Stimulated activated naive B cell treated with anti-CD40 and anti-IgM and Interleukin-4, amounts not matched to agents 10 μg/mL and 1 μg/mL and 100 μg/mL, for 72 hours (primary cell): ENCODE measurements around the gene USF2.

Experiments
- ATAC-seq, 2 donors: fragments of 150-1000 bp; cut with Tn5 transposase; replicated peaks; 2 replicates each; pipeline ENCODE4 v1.10.0; 2021; ENCODE audit warnings: moderate library complexity in 1 of 2
- DNase-seq: peaks from one replicate; pipeline ENCODE4 v3.0.0; 2021
- H3K27ac Mint-ChIP-seq: one replicate; pipeline ENCODE4 v1.8.0; 2022; ENCODE audit warnings: mild to moderate bottlenecking, mixed read lengths
- H3K27me3 Mint-ChIP-seq, 2 donors: one replicate each; pipeline ENCODE4 v1.8.0; 2022; ENCODE audit warnings: mixed read lengths in 2 of 2
- H3K36me3 Mint-ChIP-seq, 2 donors: one replicate each; pipeline ENCODE4 v1.8.0; 2022; ENCODE audit warnings: mixed read lengths in 2 of 2, mild to moderate bottlenecking in 1 of 2
- H3K4me1 Mint-ChIP-seq, 2 donors: one replicate each; pipeline ENCODE4 v1.8.0; 2022; ENCODE audit warnings: mixed read lengths in 2 of 2, mild to moderate bottlenecking in 1 of 2
- H3K4me3 Mint-ChIP-seq, 2 donors: one replicate each; pipeline ENCODE4 v1.8.0; 2022; ENCODE audit warnings: mild to moderate bottlenecking in 2 of 2, mixed read lengths in 2 of 2, moderate library complexity in 1 of 2
- H3K9me3 Mint-ChIP-seq, 2 donors: one replicate each; pipeline ENCODE4 v1.8.0; 2022; ENCODE audit warnings: mixed read lengths in 2 of 2, mild to moderate bottlenecking in 1 of 2

Gene USF2

DNA sequence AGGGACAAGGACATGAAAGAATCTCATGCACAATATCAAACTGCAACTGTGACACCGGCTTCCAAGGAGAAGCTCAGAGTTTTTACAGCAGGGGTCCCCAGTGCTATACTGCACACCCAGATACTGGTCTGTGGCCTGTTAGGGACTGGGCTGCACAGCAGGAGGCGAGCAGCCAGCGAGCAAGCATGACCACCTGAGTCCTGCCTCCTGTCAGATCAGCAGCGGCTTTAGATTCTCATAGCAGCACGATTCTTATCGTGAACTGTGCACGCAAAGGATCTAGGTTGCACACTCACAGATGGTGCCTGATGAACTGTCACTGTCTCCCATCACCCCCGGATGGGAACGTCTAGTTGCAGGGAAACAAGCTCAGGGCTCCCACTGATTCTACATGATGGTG is 47.1 kb downstream of the USF2 start:
- no peaks in the 10 kb centered on the region for H3K36me3 Mint-ChIP-seq
- H3K9me3 Mint-ChIP-seq: no peaks in the 10 kb centered on the region
- ATAC-seq: no peak
- H3K4me3 Mint-ChIP-seq: no peak overlapping the region
- H3K4me1 Mint-ChIP-seq: peaks cover 51 to 85% of the 10 kb centered on the region in 2 donors
- H3K27me3 Mint-ChIP-seq: no peaks in the 10 kb centered on the region
- H3K27ac Mint-ChIP-seq: no peak overlapping the region
- DNase-seq: no peak

DNA sequence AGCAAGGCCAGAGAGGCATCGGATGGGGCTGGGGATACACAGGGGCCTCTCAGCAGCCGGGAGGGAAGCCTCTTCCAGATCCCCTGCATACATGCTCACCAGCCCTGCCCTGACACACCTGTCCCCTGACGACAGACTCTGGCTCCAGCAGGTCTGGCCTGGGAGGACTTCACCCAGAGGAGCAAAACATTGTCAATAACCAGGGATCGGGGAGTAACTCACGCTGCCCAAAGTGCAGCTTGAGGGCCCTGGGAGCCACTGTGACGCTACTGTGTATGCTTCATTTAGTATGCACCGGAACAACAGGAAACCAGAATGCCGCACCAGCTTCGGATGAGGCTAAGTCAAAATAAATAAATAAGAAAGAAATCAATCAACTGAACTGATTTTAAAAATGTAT is 47.8 kb downstream of the USF2 start:
- Mint-ChIP-seq H3K4me3 (no peak overlapping the region), H3K36me3 (no peaks in the 10 kb centered on the region), H3K27me3 (no peaks in the 10 kb centered on the region), H3K9me3 (no peaks in the 10 kb centered on the region), H3K4me1 (peaks cover 53 to 85% of the 10 kb centered on the region in 2 donors), H3K27ac (no peak overlapping the region)
- ATAC-seq (no peak), DNase-seq (no peak)

DNA sequence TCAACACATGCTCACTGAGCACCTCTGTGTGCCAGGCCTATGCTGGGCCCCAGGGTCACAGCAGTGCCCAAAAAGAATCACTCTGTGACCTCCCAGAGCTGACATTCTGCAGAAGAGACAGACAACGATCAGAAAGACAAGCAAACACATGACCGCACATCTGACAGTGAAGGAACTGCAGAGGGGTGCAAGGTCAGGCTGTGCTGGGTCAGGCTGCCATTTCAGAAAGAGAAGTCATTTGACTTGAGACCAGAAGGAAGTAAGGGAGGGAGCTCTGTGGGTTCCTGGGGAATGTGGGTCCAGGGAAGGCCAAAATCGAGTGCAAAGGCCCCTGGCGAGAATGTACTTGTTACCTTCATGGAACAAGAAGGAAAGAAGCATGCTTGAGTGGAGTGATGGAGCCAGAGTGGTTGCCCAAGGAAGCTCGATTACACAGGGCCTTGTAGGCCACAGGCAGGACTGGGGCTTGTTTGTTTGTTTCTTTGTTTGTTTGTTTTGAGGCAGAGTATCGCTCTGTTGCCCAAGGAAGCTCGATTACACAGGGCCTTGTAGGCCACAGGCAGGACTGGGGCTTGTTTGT is 48.8 kb downstream of the USF2 start:
- Mint-ChIP-seq H3K27ac (peak overlapping the region; percentile 65), H3K36me3 (no peaks in the 10 kb centered on the region), H3K9me3 (peaks cover 0 to 2% of the 10 kb centered on the region in 2 donors), H3K4me1 (peaks cover 52 to 88% of the 10 kb centered on the region in 2 donors), H3K27me3 (no peaks in the 10 kb centered on the region), H3K4me3 (no peak overlapping the region)
- no peak for ATAC-seq
- no peak for DNase-seq

DNA sequence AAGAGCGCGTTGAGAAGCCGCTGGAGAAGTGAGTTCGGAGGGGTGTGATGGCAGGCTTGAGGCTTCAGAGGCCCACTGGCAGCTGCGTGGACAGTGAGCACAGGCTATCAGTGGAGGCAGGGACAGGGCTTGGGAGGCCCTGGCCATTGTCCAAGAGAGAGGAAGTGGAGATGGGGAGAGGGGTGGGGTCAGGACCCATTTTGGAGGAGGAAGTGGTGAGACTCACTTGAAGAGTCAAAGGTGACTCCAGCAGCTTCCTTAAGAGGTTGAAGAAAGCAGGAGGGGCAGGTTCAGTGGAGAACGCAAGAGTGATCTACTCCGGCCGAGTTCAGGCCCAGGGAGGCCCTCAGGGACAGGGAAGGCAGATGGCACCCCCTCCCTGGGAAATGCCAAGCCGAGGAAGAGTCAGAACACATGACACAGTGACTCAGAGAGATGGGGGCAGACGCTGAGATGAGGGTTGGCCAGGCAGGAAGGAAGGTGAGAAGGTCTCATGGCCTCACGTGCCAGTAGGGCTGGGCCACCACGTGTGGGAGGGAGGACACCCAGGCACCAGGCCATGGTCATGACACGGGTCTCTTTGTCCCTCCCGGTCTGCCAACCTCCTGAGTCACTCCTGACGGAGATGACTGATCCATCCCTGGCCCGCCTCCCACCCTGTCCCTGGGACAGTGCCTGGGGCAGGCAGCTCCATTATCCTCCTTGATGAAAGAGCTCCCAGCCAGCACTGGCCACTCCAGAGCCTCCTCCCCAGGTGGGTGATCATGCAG is 50.1 kb downstream of the USF2 start:
- Mint-ChIP-seq H3K27me3 (no peaks in the 10 kb centered on the region), H3K9me3 (peaks cover 0 to 2% of the 10 kb centered on the region in 2 donors), H3K27ac (peak overlapping the region; percentile 95), H3K36me3 (no peaks in the 10 kb centered on the region), H3K4me1 (peaks cover 55 to 85% of the 10 kb centered on the region in 2 donors), H3K4me3 (peak overlapping the region; percentile 40 to 56)
- DNase-seq (no peak), ATAC-seq (peak; percentile 44 to 58)

GRCh38 chr19:35320065-35320713 is 51.4 kb downstream of the USF2 start:
- H3K36me3 Mint-ChIP-seq: no peaks in the 10 kb centered on the region
- H3K4me3 Mint-ChIP-seq: peak overlapping the region; percentile 26 to 65
- peaks cover 59 to 87% of the 10 kb centered on the region in 2 donors for H3K4me1 Mint-ChIP-seq
- peaks cover 0 to 2% of the 10 kb centered on the region in 2 donors for H3K9me3 Mint-ChIP-seq
- DNase-seq: no peak
- H3K27me3 Mint-ChIP-seq: no peaks in the 10 kb centered on the region
- peak; percentile 54 to 55 for ATAC-seq
- H3K27ac Mint-ChIP-seq: peak overlapping the region; percentile 83

GRCh38 chr19:35321291-35321690 is 52.5 kb downstream of the USF2 start:
- ATAC-seq (no peak), DNase-seq (no peak)
- H3K9me3 Mint-ChIP-seq: peaks cover 0 to 2% of the 10 kb centered on the region in 2 donors
- H3K4me1 Mint-ChIP-seq: peaks cover 60 to 95% of the 10 kb centered on the region in 2 donors
- H3K27ac Mint-ChIP-seq: peak overlapping the region; percentile 83
- no peaks in the 10 kb centered on the region for H3K27me3 Mint-ChIP-seq
- no peak overlapping the region for H3K4me3 Mint-ChIP-seq
- no peaks in the 10 kb centered on the region for H3K36me3 Mint-ChIP-seq

DNA sequence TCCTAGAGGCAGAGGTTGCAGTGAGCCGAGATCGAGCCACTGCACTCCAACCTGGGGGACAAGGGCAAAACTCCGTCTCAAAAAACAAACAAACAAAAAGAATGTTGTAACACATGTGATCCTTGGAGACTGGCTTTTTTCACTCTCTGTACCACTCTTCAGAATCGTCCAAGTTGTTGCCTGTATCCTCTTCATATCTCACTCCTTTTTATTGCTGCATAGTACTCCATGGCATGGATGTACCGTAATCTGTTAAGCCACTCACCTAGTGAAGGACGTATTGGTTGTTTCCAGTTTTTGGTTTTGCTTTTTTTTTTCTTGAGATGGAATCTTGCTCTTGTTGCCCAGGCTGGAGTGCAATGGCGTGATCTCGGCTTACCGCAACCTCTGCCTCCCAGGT is 53.3 kb downstream of the USF2 start:
- peaks cover 56 to 94% of the 10 kb centered on the region in 2 donors for H3K4me1 Mint-ChIP-seq
- no peaks in the 10 kb centered on the region for H3K36me3 Mint-ChIP-seq
- no peak overlapping the region for H3K4me3 Mint-ChIP-seq
- DNase-seq (no peak), ATAC-seq (no peak)
- H3K27ac Mint-ChIP-seq: peak overlapping the region; percentile 65
- no peaks in the 10 kb centered on the region for H3K27me3 Mint-ChIP-seq
- peaks cover 0 to 2% of the 10 kb centered on the region in 2 donors for H3K9me3 Mint-ChIP-seq

DNA sequence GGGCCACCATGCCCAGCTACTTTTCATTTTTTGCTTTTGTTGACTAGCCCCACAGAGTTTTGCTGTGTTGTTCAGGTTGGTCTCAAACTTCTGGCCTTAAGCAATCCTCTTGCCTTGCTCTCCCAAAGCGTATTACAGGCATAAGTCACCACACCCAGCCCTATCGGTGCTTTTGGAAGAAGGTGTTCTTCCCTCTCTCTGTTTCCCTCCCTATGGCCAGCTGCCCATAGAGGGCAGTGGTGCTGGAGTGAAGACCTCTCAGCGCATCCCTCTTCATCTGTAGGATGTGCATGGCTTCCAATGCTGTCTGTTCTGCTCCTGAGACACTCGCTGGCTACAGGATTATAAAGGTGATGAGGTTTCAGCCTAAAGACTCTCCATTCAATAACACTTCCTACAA is 58.9 kb downstream of the USF2 start:
- H3K4me3 Mint-ChIP-seq: no peak overlapping the region
- H3K36me3 Mint-ChIP-seq: peaks cover 15 to 21% of the 10 kb centered on the region in 2 donors
- H3K9me3 Mint-ChIP-seq: peaks cover 0 to 1% of the 10 kb centered on the region in 2 donors
- DNase-seq: no peak
- peak overlapping the region; percentile 94 for H3K27ac Mint-ChIP-seq
- ATAC-seq: no peak
- no peaks in the 10 kb centered on the region for H3K27me3 Mint-ChIP-seq
- H3K4me1 Mint-ChIP-seq: peaks cover 48 to 87% of the 10 kb centered on the region in 2 donors

DNA sequence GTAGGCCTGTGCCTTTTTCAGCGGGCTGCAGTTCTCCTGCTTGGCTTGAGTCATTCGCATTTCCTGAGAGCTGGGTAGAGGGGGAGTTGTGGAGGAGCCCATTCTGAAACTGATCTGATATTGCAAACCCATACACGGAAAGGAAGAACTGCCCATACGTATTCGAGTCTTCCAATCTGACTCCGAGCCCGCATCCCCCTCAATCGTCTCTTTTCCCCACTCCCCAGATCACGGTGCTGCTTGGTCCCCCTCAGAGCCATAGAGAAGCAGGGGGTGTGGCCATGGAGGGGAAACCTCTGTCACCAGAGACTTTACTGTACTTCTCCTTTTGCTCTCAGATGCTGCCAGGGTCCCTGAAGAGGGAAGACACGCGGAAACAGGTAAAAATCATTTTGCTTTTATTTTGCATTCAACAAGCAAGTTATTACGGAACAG is 60.1 kb downstream of the USF2 start, which contains the start of gene CD22:
TSS of gene CD22 (plus strand) at position 337 of the 435 bp plus-strand sequence. CDS start 2,854 bp downstream, outside the sequence.
- H3K27me3 Mint-ChIP-seq: no peaks in the 10 kb centered on the region
- ATAC-seq (peak; percentile 77 to 82), DNase-seq (peak; percentile 74)
- peak within 1 kb of the TSS; percentile 85 to 89 for H3K4me3 Mint-ChIP-seq
- peak within 1 kb of the TSS; percentile 94 for H3K27ac Mint-ChIP-seq
- H3K36me3 Mint-ChIP-seq: peaks cover 23 to 33% of the 10 kb centered on the region in 2 donors
- peaks cover 52 to 90% of the 10 kb centered on the region in 2 donors for H3K4me1 Mint-ChIP-seq
- peaks cover 0 to 1% of the 10 kb centered on the region in 2 donors for H3K9me3 Mint-ChIP-seq

GRCh38 chr19:35329323-35329722 is 60.6 kb downstream of the USF2 start:
- ATAC-seq (peak; percentile 27 to 29), DNase-seq (no peak)
- Mint-ChIP-seq H3K27ac (peak overlapping the region; percentile 94), H3K9me3 (peaks cover 0 to 1% of the 10 kb centered on the region in 2 donors), H3K27me3 (no peaks in the 10 kb centered on the region), H3K4me3 (peak overlapping the region; percentile 85 to 89), H3K4me1 (peaks cover 53 to 90% of the 10 kb centered on the region in 2 donors), H3K36me3 (peaks cover 26 to 38% of the 10 kb centered on the region in 2 donors)
